ENCODE data around the gene KRTAP5-7. TPM values are rescaled to one million over a fixed set of nuclear protein-coding genes. Genes with fewer than 3 reads are reported as not detected.

Gene KRTAP5-7
- total RNA-seq, 1 experiment from 2014 or later = not detected

DNA sequence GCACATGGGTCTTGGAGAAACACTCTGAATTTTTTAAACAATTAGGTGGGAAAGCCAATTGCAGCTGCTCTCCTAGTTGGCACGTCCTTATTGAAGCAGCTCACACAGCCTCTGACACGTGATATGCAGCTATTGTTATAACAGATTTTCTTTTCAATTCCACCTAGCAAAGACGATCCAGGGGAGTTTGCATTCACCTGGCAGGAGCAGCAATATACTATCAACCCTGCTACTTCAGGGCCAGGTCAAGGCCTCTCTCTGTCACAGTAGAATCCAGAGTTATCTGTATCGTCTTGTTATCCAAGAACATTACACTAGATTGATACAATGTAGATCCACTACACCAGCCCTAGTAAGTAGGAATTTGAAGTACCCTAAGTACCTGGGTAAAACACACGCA is 47.4 kb downstream of the KRTAP5-7 start:
- DNase-seq (ENCODE audit: low read depth, low spot score) = no peak
- H4K20me1 ChIP-seq (ENCODE audit: insufficient read depth) = no peaks in the 10 kb centered on the region
- ChIA-PET POLR2A (no interaction called here), RAD21 (ENCODE audit: low non-redundant PET in 1 of 2, low total read pairs in 2 of 2, uncharacterized antibody in 2 of 2, unreplicated experiment in 2 of 2) (interaction anchor here in 1 of 2 experiments (0.7 kb wide), 1 partner anchor 650 kb away, joined by 3 read pairs; no protein-coding TSS in a partner anchor), CTCF (no interaction called here)
- no peaks in the 10 kb centered on the region for H3K9me2 ChIP-seq (ENCODE audit: insufficient read depth)
- H3K9ac ChIP-seq (ENCODE audit: low read length) = no peak overlapping the region
- H3K27me3 ChIP-seq (ENCODE audit: insufficient read depth, low read length) = peaks cover 7% of the 10 kb centered on the region; the same call in 1 of the 2 replicates
- no TSS peak for BruUV-seq (replicated peaks)
- no peak overlapping the region for H3K4me3 ChIP-seq (replicated peaks in 1 of 2; ENCODE audit: low read depth in 1 of 2, low read length in 2 of 2)
- no peak overlapping the region for H3K27ac ChIP-seq (ENCODE audit: low read depth, low read length)
- intact Hi-C loops (cut with micrococcal nuclease) = no loop called here
- H3K79me2 ChIP-seq (ENCODE audit: insufficient read depth, low read length) = no peaks in the 10 kb centered on the region
- no peaks in the 10 kb centered on the region for H3K9me3 ChIP-seq (ENCODE audit: control insufficient read depth in 1 of 2, insufficient read depth in 1 of 2, low read depth in 1 of 2, low read length in 2 of 2)
- no peak for ATAC-seq
- H3K36me3 ChIP-seq (ENCODE audit: control insufficient read depth in 1 of 2, insufficient read depth in 2 of 2, low read length in 2 of 2) = no peaks in the 10 kb centered on the region
- no peak overlapping the region for H2AFZ ChIP-seq (ENCODE audit: low read depth, low read length, poor library complexity, severe bottlenecking)
- no peaks in the 10 kb centered on the region for H3K4me1 ChIP-seq (ENCODE audit: control insufficient read depth in 1 of 2, insufficient read depth in 2 of 2, low read length in 2 of 2)
- TF ChIP-seq, protein P1, sequence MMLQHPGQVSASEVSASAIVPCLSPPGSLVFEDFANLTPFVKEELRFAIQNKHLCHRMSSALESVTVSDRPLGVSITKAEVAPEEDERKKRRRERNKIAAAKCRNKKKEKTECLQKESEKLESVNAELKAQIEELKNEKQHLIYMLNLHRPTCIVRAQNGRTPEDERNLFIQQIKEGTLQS (IDR thresholded peaks at IDR 0.05) = no peak
- TF ChIP-seq EGR1 (IDR thresholded peaks at IDR 0.05; ENCODE audit: low read depth) (no peak), FOSL1 (IDR thresholded peaks at IDR 0.05; ENCODE audit: low read depth) (no peak), TCF7L2 (IDR thresholded peaks at IDR 0.05; ENCODE audit: borderline replicate concordance, extremely low read depth, insufficient read depth, insufficient read length) (no peak), ZFX (IDR thresholded peaks at IDR 0.05) (no peak), POLR2A (IDR thresholded peaks at IDR 0.05; ENCODE audit: borderline replicate concordance, extremely low read depth, insufficient read depth, insufficient read length) (no peak), ZNF274 (IDR thresholded peaks at IDR 0.05; ENCODE audit: low read depth, low read length) (no peak), CEBPB (IDR thresholded peaks at IDR 0.05; ENCODE audit: low read depth) (no peak), RAD21 (IDR thresholded peaks at IDR 0.05; ENCODE audit: low read depth) (no peak), SP1 (IDR thresholded peaks at IDR 0.05; ENCODE audit: low read depth) (no peak), SRF (IDR thresholded peaks at IDR 0.05; ENCODE audit: low read depth) (no peak), SIN3A (IDR thresholded peaks at IDR 0.05; ENCODE audit: low read depth) (no peak), ELF1 (IDR thresholded peaks at IDR 0.05; ENCODE audit: borderline replicate concordance, low read depth) (no peak), POLR2AphosphoS5 (IDR thresholded peaks at IDR 0.05; ENCODE audit: low read depth, low read length) (no peak)
- TF ChIP-seq, protein P2, sequence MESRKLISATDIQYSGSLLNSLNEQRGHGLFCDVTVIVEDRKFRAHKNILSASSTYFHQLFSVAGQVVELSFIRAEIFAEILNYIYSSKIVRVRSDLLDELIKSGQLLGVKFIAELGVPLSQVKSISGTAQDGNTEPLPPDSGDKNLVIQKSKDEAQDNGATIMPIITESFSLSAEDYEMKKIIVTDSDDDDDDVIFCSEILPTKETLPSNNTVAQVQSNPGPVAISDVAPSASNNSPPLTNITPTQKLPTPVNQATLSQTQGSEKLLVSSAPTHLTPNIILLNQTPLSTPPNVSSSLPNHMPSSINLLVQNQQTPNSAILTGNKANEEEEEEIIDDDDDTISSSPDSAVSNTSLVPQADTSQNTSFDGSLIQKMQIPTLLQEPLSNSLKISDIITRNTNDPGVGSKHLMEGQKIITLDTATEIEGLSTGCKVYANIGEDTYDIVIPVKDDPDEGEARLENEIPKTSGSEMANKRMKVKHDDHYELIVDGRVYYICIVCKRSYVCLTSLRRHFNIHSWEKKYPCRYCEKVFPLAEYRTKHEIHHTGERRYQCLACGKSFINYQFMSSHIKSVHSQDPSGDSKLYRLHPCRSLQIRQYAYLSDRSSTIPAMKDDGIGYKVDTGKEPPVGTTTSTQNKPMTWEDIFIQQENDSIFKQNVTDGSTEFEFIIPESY (IDR thresholded peaks at IDR 0.05; ENCODE audit: extremely low read depth, insufficient replicate concordance, low read length) = no peak
- H3K4me2 ChIP-seq (ENCODE audit: low read length) = no peak overlapping the region
